Measurements from ENCODE around the gene TMX1.
A peak's percentile ranks its signal among the peaks of the same experiment; 100 is the strongest.

Gene TMX1

GRCh38 chr14:51240804-51241380 is 845 bp downstream of the TMX1 start:
- no peak for DNase-seq (ENCODE audit: extremely low spot score)
- TF ChIP-seq CTCF (IDR thresholded peaks at IDR 0.05; ENCODE audit: control extremely low read depth, extremely low read depth, low read depth, missing control alignments): no peak
- ChIA-PET CTCF (interaction anchor here (1.3 kb wide), 1 partner anchor 9 kb away, joined by 4 read pairs; no protein-coding TSS in a partner anchor), POLR2A (no interaction called here)

- ChIA-PET POLR2A (no interaction called here), CTCF (no interaction called here)
- DNase-seq (ENCODE audit: extremely low spot score): no peak
- TF ChIP-seq CTCF (IDR thresholded peaks at IDR 0.05; ENCODE audit: control extremely low read depth, extremely low read depth, low read depth, missing control alignments): peak; percentile 20
Observed at GRCh38 chr14:51242545-51243490, 2.8 kb downstream of the TMX1 start.

GRCh38 chr14:51244591-51244990 is 4.5 kb downstream of the TMX1 start:
- no peak for DNase-seq (ENCODE audit: extremely low spot score)
- ChIA-PET CTCF (interaction anchor here (1.8 kb wide), 1 partner anchor 19 kb away, joined by 4 read pairs; no protein-coding TSS in a partner anchor), POLR2A (no interaction called here)
- TF ChIP-seq CTCF (IDR thresholded peaks at IDR 0.05; ENCODE audit: control extremely low read depth, extremely low read depth, low read depth, missing control alignments): no peak

- CTCF ChIA-PET: interaction anchor here (0.9 to 1.8 kb wide), 8 partner anchors 9 to 43 kb away, joined by 3 to 4 read pairs (median 3); no protein-coding TSS in a partner anchor
- TF ChIP-seq CTCF (IDR thresholded peaks at IDR 0.05; ENCODE audit: control extremely low read depth, extremely low read depth, low read depth, missing control alignments): no peak
- no peak for DNase-seq (ENCODE audit: extremely low spot score)
- POLR2A ChIA-PET: no interaction called here
Observed at GRCh38 chr14:51246032-51246431, 6.0 kb downstream of the TMX1 start.

GRCh38 chr14:51248016-51248987 is 8.3 kb downstream of the TMX1 start:
- CTCF ChIA-PET: no interaction called here
- peak; percentile 55 for DNase-seq (ENCODE audit: extremely low spot score)
- POLR2A ChIA-PET: no interaction called here
- TF ChIP-seq CTCF (IDR thresholded peaks at IDR 0.05; ENCODE audit: control extremely low read depth, extremely low read depth, low read depth, missing control alignments): no peak

GRCh38 chr14:51251486-51251885 is 11.4 kb downstream of the TMX1 start:
- CTCF ChIA-PET: no interaction called here
- no peak for TF ChIP-seq CTCF (IDR thresholded peaks at IDR 0.05; ENCODE audit: control extremely low read depth, extremely low read depth, low read depth, missing control alignments)
- POLR2A ChIA-PET: no interaction called here
- DNase-seq (ENCODE audit: extremely low spot score): no peak
